ENCODE results near the gene LSMEM2. TPM values are rescaled to one million over a fixed set of nuclear protein-coding genes. Genes with fewer than 3 reads are reported as not detected.
"Not testable (repeated sequence)": the region's sequence is repeated elsewhere in the genome, so short reads cannot be mapped to it uniquely, and the experiment has no call there.

Gene LSMEM2
- total RNA-seq, 2 experiments from 2014 or later, result 0.22 TPM; not detected in 1

DNA sequence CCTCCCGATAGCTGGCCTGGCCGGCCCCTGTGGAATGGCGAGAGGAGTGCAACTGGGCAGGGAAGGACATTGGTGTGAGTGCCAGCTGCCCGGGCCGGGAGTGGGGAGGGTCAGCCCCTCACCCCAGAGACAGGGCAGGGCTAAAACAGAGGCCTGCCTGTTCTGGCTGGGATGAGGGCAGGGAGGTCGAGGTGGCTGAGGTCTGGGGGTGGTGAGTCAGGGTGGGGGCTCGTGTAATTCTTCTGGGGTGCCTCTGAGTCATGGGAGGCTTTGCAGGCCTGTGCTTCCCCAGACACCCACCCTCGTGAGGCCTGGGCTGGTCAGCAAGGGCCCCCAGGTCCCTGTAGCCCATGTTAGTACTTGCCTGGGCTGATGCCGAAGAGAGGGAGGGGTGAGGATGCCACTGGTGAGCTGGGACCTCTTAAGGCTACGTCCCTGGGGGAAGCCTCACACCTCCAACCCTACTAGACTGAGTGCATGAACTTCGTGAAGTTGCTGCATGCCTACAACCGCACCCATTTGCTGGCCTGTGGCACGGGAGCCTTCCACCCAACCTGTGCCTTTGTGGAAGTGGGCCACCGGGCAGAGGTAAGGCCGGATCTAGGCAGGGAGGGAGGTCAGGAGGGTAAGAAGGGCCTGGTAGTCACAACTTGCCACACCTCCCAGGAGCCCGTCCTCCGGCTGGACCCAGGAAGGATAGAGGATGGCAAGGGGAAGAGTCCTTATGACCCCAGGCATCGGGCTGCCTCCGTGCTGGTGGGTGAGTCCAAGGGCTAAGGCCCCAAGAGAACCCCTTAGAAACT, 8.3 kb upstream of the LSMEM2 start:
- ATAC-seq (ENCODE audit: poor library complexity) (no peak), DNase-seq (no peak)
- H3K27ac ChIP-seq (ENCODE audit: low read depth in 1 of 2, low read length in 2 of 2), result no peak overlapping the region
- Mint-ChIP-seq H3K4me3 (no peak overlapping the region), H3K36me3 (ENCODE audit: low read depth) (no peaks in the 10 kb centered on the region), H3K27ac (no peak overlapping the region), H3K27me3 (peaks cover 38% of the 10 kb centered on the region), H3K9me3 (no peaks in the 10 kb centered on the region), H3K4me1 (ENCODE audit: low read depth) (peaks cover 25% of the 10 kb centered on the region)
- H3K9me3 ChIP-seq (ENCODE audit: control insufficient read depth in 1 of 2, insufficient read depth in 1 of 2, low read length in 2 of 2), result peaks cover 0 to 10% of the 10 kb centered on the region in 2 experiments
- POLR2A ChIA-PET, result no interaction called here
- TF ChIP-seq, protein P1, sequence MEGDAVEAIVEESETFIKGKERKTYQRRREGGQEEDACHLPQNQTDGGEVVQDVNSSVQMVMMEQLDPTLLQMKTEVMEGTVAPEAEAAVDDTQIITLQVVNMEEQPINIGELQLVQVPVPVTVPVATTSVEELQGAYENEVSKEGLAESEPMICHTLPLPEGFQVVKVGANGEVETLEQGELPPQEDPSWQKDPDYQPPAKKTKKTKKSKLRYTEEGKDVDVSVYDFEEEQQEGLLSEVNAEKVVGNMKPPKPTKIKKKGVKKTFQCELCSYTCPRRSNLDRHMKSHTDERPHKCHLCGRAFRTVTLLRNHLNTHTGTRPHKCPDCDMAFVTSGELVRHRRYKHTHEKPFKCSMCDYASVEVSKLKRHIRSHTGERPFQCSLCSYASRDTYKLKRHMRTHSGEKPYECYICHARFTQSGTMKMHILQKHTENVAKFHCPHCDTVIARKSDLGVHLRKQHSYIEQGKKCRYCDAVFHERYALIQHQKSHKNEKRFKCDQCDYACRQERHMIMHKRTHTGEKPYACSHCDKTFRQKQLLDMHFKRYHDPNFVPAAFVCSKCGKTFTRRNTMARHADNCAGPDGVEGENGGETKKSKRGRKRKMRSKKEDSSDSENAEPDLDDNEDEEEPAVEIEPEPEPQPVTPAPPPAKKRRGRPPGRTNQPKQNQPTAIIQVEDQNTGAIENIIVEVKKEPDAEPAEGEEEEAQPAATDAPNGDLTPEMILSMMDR (IDR thresholded peaks at IDR 0.05), result no peak
- no peak overlapping the region for H3K4me3 ChIP-seq (ENCODE audit: low read length)
- H3K36me3 ChIP-seq (ENCODE audit: insufficient read depth, low read length), result no peaks in the 10 kb centered on the region
- intact Hi-C loops (cut with DNase I, micrococcal nuclease), result loop anchor here in 1 of 2 experiments (10.0 kb wide), 1 partner anchor 274 kb away; no protein-coding TSS in a partner anchor
- H3K4me1 ChIP-seq (ENCODE audit: insufficient read depth, low read length), result peaks cover 30% of the 10 kb centered on the region
- CTCF ChIA-PET, result interaction anchor here (0.6 to 1.3 kb wide), 2 partner anchors 24 to 252 kb away, joined by 4 to 5 read pairs; no protein-coding TSS in a partner anchor
- H3K27me3 ChIP-seq (ENCODE audit: control insufficient read depth in 1 of 2, insufficient read depth in 2 of 2, low read length in 2 of 2), result peaks cover 25 to 35% of the 10 kb centered on the region in 2 experiments

DNA sequence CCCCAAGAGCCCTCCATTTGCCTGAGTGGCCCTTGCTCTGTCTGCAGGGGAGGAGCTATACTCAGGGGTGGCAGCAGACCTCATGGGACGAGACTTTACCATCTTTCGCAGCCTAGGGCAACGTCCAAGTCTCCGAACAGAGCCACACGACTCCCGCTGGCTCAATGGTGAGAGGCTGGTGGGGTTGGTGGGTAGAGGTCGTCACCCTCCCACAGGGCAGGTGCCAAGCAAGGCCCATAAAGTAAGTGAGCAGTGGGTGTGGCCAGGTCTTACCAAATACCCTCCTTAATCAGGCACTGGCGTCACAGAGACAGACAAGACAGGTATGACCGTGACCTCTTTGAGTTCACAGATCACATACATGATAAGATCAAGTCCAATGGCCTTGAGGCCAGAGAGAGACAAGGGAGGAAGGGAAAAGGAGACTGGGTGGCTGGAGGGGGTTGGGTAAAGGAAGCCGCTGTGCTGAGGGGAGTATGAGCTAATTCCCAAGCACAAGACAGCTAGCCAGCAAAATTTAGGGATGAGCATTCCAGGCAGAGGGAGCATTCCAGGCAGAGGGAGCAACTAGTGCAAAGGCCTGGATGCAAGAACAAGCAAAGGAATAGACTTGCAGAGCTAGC, 7.5 kb upstream of the LSMEM2 start:
- peaks cover 41% of the 10 kb centered on the region for H3K27me3 Mint-ChIP-seq
- peaks cover 38% of the 10 kb centered on the region for H3K4me1 ChIP-seq (ENCODE audit: insufficient read depth, low read length)

DNA sequence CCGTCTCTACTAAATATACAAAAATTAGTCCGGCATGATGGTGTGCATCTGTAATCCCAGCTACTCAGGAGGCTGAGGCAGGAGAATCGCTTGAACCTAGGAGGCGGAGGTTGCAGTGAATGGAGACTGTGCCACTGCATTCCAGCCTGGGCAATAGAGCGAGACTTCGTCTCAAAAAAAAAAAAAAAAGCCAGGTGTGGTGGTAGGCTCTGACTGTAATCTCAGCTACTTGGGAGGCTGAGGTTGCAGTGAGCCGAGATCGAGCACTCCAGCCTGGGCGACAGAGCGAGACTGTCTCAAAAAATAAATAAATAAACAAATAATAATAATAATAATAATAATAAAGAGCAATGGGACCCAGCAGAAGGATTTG, 6.4 kb upstream of the LSMEM2 start:
- H3K9me3 Mint-ChIP-seq; H3K4me3 Mint-ChIP-seq; H3K36me3 ChIP-seq (ENCODE audit: insufficient read depth, low read length); POLR2A ChIA-PET; ATAC-seq (ENCODE audit: poor library complexity); DNase-seq; H3K27ac Mint-ChIP-seq; H3K36me3 Mint-ChIP-seq (ENCODE audit: low read depth); H3K4me3 ChIP-seq (ENCODE audit: low read length); H3K27ac ChIP-seq (ENCODE audit: low read depth in 1 of 2, low read length in 2 of 2): not testable (repeated sequence)
- Mint-ChIP-seq H3K4me1 (ENCODE audit: low read depth) (peaks cover 30% of the 10 kb centered on the region), H3K27me3 (peaks cover 48% of the 10 kb centered on the region)
- Histone ChIP-seq H3K4me1 (ENCODE audit: insufficient read depth, low read length) (peaks cover 40% of the 10 kb centered on the region), H3K9me3 (ENCODE audit: control insufficient read depth in 1 of 2, insufficient read depth in 1 of 2, low read length in 2 of 2) (peaks cover 0 to 17% of the 10 kb centered on the region in 2 experiments), H3K27me3 (ENCODE audit: control insufficient read depth in 1 of 2, insufficient read depth in 2 of 2, low read length in 2 of 2) (peaks cover 35 to 41% of the 10 kb centered on the region in 2 experiments)
- CTCF ChIA-PET, result interaction anchor here (0.9 to 1.4 kb wide), 2 partner anchors 45 to 78 kb away, joined by 3 to 4 read pairs; no protein-coding TSS in a partner anchor
- intact Hi-C loops (cut with DNase I, micrococcal nuclease), result loop anchor here (2.0 to 10.0 kb wide), 2 partner anchors 26 to 272 kb away; no protein-coding TSS in a partner anchor

More for the DNA sequence above, 7.5 kb upstream of the LSMEM2 start:
- no peaks in the 10 kb centered on the region for H3K36me3 ChIP-seq (ENCODE audit: insufficient read depth, low read length)
- Mint-ChIP-seq H3K9me3 (no peaks in the 10 kb centered on the region), H3K4me3 (no peak overlapping the region), H3K4me1 (ENCODE audit: low read depth) (peaks cover 30% of the 10 kb centered on the region), H3K27ac (no peak overlapping the region), H3K36me3 (ENCODE audit: low read depth) (no peaks in the 10 kb centered on the region)
- H3K27me3 ChIP-seq (ENCODE audit: control insufficient read depth in 1 of 2, insufficient read depth in 2 of 2, low read length in 2 of 2), result peaks cover 33 to 34% of the 10 kb centered on the region in 2 experiments
- H3K9me3 ChIP-seq (ENCODE audit: control insufficient read depth in 1 of 2, insufficient read depth in 1 of 2, low read length in 2 of 2), result peaks cover 0 to 10% of the 10 kb centered on the region in 2 experiments
- no peak overlapping the region for H3K4me3 ChIP-seq (ENCODE audit: low read length)
- no peak for DNase-seq
- TF ChIP-seq, protein P1 (IDR thresholded peaks at IDR 0.05), result no peak
- ATAC-seq (ENCODE audit: poor library complexity), result no peak
- H3K27ac ChIP-seq (ENCODE audit: low read depth in 1 of 2, low read length in 2 of 2), result no peak overlapping the region
- intact Hi-C loops (cut with DNase I, micrococcal nuclease), result loop anchor here in 1 of 2 experiments (10.0 kb wide), 1 partner anchor 273 kb away; no protein-coding TSS in a partner anchor
- POLR2A ChIA-PET, result no interaction called here
- CTCF ChIA-PET, result interaction anchor here (1.0 to 1.4 kb wide), 3 partner anchors 25 to 77 kb away, joined by 4 read pairs; no protein-coding TSS in a partner anchor

Measured in CD4-positive, alpha-beta T cell (primary cell).